Keratinocyte (primary cell): ENCODE results near the gene EYA3. TPM values are rescaled to one million over a fixed set of nuclear protein-coding genes. Genes with fewer than 3 reads are reported as not detected.
"Not testable (repeated sequence)": the region's sequence is repeated elsewhere in the genome, so short reads cannot be mapped to it uniquely, and the experiment has no call there.

ENCODE experiments used
- DNase-seq: peaks from one replicate; pipeline ENCODE4 v3.0.0-alpha.2; 2011; ENCODE audit warnings: low read depth, missing footprints, low spot score
- FAIRE-seq: peaks from 2 replicates; lab custom pipeline; 2011; peaks lifted over from hg19 to GRCh38; lab: Jason Lieb, UNC
- H2AFZ ChIP-seq: 2 replicates; pipeline ENCODE4 v1.6.0; 2012; ENCODE audit warnings: low read length, control low read depth, inconsistent platforms; ENCODE audit not compliant: control insufficient read depth
- H3K27ac ChIP-seq: 2 replicates; pipeline ENCODE4 v1.5.1; 2011; ENCODE audit warnings: low read length; ENCODE audit not compliant: control insufficient read depth, insufficient read depth
- H3K27me3 ChIP-seq: 3 replicates; pipeline ENCODE4 v1.6.0; 2011; ENCODE audit warnings: low read length; ENCODE audit not compliant: control insufficient read depth, insufficient read depth; ENCODE audit errors: extremely low read depth
- H3K36me3 ChIP-seq, 2 experiments: 2 replicates in 1 of 2; 3 replicates in 1 of 2; pipeline ENCODE4 v1.5.1; 2011; ENCODE audit warnings: low read length in 2 of 2, mild to moderate bottlenecking in 1 of 2; ENCODE audit not compliant: control insufficient read depth in 2 of 2, insufficient read depth in 2 of 2; ENCODE audit errors: extremely low read depth in 1 of 2
- H3K4me1 ChIP-seq: 3 replicates; pipeline ENCODE4 v1.5.1; 2011; ENCODE audit warnings: low read length; ENCODE audit not compliant: control insufficient read depth, insufficient read depth; ENCODE audit errors: extremely low read depth
- H3K4me2 ChIP-seq: 3 replicates; pipeline ENCODE4 v1.6.0; 2011; ENCODE audit warnings: low read depth, low read length; ENCODE audit not compliant: control insufficient read depth, insufficient read depth; ENCODE audit errors: extremely low read depth
- H3K4me3 ChIP-seq, 3 experiments: fragments of 200-600 bp in 1 of 3; sonication (generic) in 1 of 3; 2 replicates in 2 of 3; 3 replicates in 1 of 3; pipeline ENCODE4 v1.5.1; 2011 to 2016; ENCODE audit warnings: low read length in 3 of 3, mild to moderate bottlenecking in 3 of 3, control low read depth in 2 of 3, inconsistent platforms in 1 of 3, low read depth in 1 of 3, mixed read lengths in 1 of 3, mixed run types in 1 of 3, moderate library complexity in 1 of 3; ENCODE audit not compliant: control insufficient read depth in 2 of 3, insufficient read depth in 2 of 3; ENCODE audit errors: extremely low read depth in 1 of 3
- H3K79me2 ChIP-seq: 2 replicates; pipeline ENCODE4 v1.6.0; 2012; ENCODE audit warnings: low read length; ENCODE audit not compliant: control insufficient read depth, insufficient read depth
- H3K9ac ChIP-seq: 3 replicates; pipeline ENCODE4 v1.6.0; 2011; ENCODE audit warnings: low read length; ENCODE audit not compliant: control insufficient read depth, insufficient read depth; ENCODE audit errors: extremely low read depth
- H3K9me1 ChIP-seq: 3 replicates; pipeline ENCODE4 v1.6.0; 2011; ENCODE audit warnings: low read length; ENCODE audit not compliant: control insufficient read depth, insufficient read depth; ENCODE audit errors: extremely low read depth
- H3K9me3 ChIP-seq: 2 replicates; pipeline ENCODE4 v1.5.1; 2012; ENCODE audit warnings: low read depth, low read length; ENCODE audit not compliant: control insufficient read depth
- H4K20me1 ChIP-seq: 3 replicates; pipeline ENCODE4 v1.6.0; 2011; ENCODE audit warnings: low read length; ENCODE audit not compliant: control insufficient read depth, insufficient read depth; ENCODE audit errors: extremely low read depth
- EZH2 ChIP-seq: IDR thresholded peaks from one replicate; pipeline ENCODE4 v1.6.1; 2012; ENCODE audit warnings: inconsistent platforms, mild to moderate bottlenecking, low read length, moderate library complexity
- dilution Hi-C: fragments of 300-500 bp; cut with MboI; formaldehyde crosslinking; loops from one replicate; pipeline ENCODE4 v1.7.0; 2020; ENCODE audit warnings: low sequenced_read_pairs; ENCODE audit not compliant: extremely low pct_ligation_motif_present
- polyA plus RNA-seq, 5 experiments: library from polyadenylated mRNA; depleted of rRNA in 3 of 5; stranded (reverse) in 3 of 5; stranded (forward) in 1 of 5; unstranded in 1 of 5; fragments of >200 nt; gene quantifications; 1 replicate in 1 of 5; 2 replicates in 3 of 5; 3 replicates in 1 of 5; pipeline versions ENCODE4 v1.2.1 to v1.2.3, GENCODE V29; 2011 to 2012; ENCODE audit warnings: missing spikeins in 2 of 5, low read depth in 1 of 5, low replicate concordance in 1 of 5
- TF ChIP-seq, protein P1 (sequence below), 3 experiments: IDR thresholded peaks in 1 of 3; conservative IDR thresholded peaks in 1 of 3; optimal IDR thresholded peaks in 1 of 3; 2 replicates in 2 of 3; 3 replicates in 1 of 3; pipeline versions ENCODE3 to v1.5.1; 2011; ENCODE audit warnings: low read length in 3 of 3, mild to moderate bottlenecking in 3 of 3, moderate library complexity in 2 of 3, control low read depth in 1 of 3, inconsistent platforms in 1 of 3; ENCODE audit not compliant: insufficient read depth in 2 of 3; ENCODE audit errors: extremely low read depth in 1 of 3

The EYA3 gene
- polyA plus RNA-seq, 1 donor (not counting 4 experiments of a cell fraction or from before 2014, with no cell fraction given), result 17.6 TPM

DNA sequence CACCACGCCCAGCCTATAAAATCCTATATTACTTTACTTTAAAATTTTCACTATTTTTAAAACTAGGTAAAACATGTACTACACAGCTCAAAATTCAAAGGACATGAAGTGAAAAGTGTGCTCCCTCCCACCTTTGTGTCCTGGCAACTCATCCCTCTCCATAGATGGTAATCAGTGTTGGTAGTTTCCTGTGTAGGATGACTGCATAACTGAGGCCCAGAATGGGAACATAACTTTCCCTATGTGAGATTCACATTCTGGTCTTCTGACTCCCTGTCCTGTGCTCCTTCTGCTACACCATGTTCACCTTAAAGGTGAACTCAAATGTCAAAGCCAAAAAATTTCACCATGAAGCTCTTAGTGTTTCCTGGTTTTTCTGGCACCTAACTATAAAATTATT is 89.4 kb downstream of the EYA3 start:
- dilution Hi-C loops, result no loop called here
- Histone ChIP-seq H4K20me1 (no peaks in the 10 kb centered on the region), H3K27ac (no peak overlapping the region), H3K27me3 (no peaks in the 10 kb centered on the region), H3K36me3 (peaks cover 9 to 12% of the 10 kb centered on the region in 2 experiments), H3K4me2 (no peak overlapping the region), H3K4me3 (no peak overlapping the region), H3K9ac (no peak overlapping the region), H3K9me3 (no peaks in the 10 kb centered on the region), H2AFZ (no peak overlapping the region), H3K9me1 (no peaks in the 10 kb centered on the region), H3K4me1 (no peaks in the 10 kb centered on the region), H3K79me2 (no peaks in the 10 kb centered on the region)
- no peak for DNase-seq
- TF ChIP-seq, protein P1, sequence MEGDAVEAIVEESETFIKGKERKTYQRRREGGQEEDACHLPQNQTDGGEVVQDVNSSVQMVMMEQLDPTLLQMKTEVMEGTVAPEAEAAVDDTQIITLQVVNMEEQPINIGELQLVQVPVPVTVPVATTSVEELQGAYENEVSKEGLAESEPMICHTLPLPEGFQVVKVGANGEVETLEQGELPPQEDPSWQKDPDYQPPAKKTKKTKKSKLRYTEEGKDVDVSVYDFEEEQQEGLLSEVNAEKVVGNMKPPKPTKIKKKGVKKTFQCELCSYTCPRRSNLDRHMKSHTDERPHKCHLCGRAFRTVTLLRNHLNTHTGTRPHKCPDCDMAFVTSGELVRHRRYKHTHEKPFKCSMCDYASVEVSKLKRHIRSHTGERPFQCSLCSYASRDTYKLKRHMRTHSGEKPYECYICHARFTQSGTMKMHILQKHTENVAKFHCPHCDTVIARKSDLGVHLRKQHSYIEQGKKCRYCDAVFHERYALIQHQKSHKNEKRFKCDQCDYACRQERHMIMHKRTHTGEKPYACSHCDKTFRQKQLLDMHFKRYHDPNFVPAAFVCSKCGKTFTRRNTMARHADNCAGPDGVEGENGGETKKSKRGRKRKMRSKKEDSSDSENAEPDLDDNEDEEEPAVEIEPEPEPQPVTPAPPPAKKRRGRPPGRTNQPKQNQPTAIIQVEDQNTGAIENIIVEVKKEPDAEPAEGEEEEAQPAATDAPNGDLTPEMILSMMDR (optimal IDR thresholded peaks at IDR 0.05 in 1 of 3, IDR thresholded peaks at IDR 0.05 in 1 of 3, conservative IDR thresholded peaks at IDR 0.05 in 1 of 3; ENCODE audit: extremely low read depth in 1 of 3, insufficient read depth in 2 of 3, low read length in 3 of 3), result no peak
- FAIRE-seq, result no peak

GRCh38 chr1:27994526-27994925 is 93.9 kb downstream of the EYA3 start:
- FAIRE-seq, H3K9ac ChIP-seq, H3K4me3 ChIP-seq, H2AFZ ChIP-seq, H3K9me1 ChIP-seq, H3K9me3 ChIP-seq, H4K20me1 ChIP-seq, H3K4me1 ChIP-seq, DNase-seq, dilution Hi-C loops, H3K27ac ChIP-seq, H3K4me2 ChIP-seq, H3K27me3 ChIP-seq, H3K79me2 ChIP-seq: not testable (repeated sequence)
- peaks cover 14 to 23% of the 10 kb centered on the region in 2 experiments for H3K36me3 ChIP-seq

- FAIRE-seq, result no peak
- Histone ChIP-seq H3K9ac (no peak overlapping the region), H3K9me3 (no peaks in the 10 kb centered on the region), H3K27me3 (no peaks in the 10 kb centered on the region), H3K36me3 (peaks cover 14 to 23% of the 10 kb centered on the region in 2 experiments), H2AFZ (no peak overlapping the region), H3K4me1 (no peaks in the 10 kb centered on the region), H4K20me1 (no peaks in the 10 kb centered on the region), H3K79me2 (no peaks in the 10 kb centered on the region), H3K27ac (no peak overlapping the region), H3K4me3 (no peak overlapping the region), H3K4me2 (no peak overlapping the region), H3K9me1 (no peaks in the 10 kb centered on the region)
- dilution Hi-C loops, result no loop called here
- DNase-seq, result no peak
- TF ChIP-seq, protein P1 (optimal IDR thresholded peaks at IDR 0.05 in 1 of 3, IDR thresholded peaks at IDR 0.05 in 1 of 3, conservative IDR thresholded peaks at IDR 0.05 in 1 of 3; ENCODE audit: extremely low read depth in 1 of 3, insufficient read depth in 2 of 3, low read length in 3 of 3), result no peak
- TF ChIP-seq EZH2, result no peak
Observed at GRCh38 chr1:27994060-27994459, 94.3 kb downstream of the EYA3 start.
